Esophagus squamous epithelium (tissue), 4 donors: ENCODE data around the gene ONECUT3.

Source experiments
- CTCF ChIP-seq, 6 experiments: fragments of 450-650 bp in 4 of 6; fragments of 200-600 bp in 2 of 6; sonication (generic) in 2 of 6; IDR thresholded peaks; one replicate each; pipeline ENCODE4 v1.5.1; 2016 to 2019; ENCODE audit warnings: antibody characterized with exemption in 6 of 6, mild to moderate bottlenecking in 4 of 6, moderate library complexity in 4 of 6
- POLR2A ChIP-seq, 4 donors: fragments of 450-650 bp; IDR thresholded peaks; one replicate each; pipeline ENCODE4 v1.6.1; 2017; ENCODE audit warnings: antibody characterized with exemption in 4 of 4, mild to moderate bottlenecking in 4 of 4, moderate library complexity in 3 of 4

DNA sequence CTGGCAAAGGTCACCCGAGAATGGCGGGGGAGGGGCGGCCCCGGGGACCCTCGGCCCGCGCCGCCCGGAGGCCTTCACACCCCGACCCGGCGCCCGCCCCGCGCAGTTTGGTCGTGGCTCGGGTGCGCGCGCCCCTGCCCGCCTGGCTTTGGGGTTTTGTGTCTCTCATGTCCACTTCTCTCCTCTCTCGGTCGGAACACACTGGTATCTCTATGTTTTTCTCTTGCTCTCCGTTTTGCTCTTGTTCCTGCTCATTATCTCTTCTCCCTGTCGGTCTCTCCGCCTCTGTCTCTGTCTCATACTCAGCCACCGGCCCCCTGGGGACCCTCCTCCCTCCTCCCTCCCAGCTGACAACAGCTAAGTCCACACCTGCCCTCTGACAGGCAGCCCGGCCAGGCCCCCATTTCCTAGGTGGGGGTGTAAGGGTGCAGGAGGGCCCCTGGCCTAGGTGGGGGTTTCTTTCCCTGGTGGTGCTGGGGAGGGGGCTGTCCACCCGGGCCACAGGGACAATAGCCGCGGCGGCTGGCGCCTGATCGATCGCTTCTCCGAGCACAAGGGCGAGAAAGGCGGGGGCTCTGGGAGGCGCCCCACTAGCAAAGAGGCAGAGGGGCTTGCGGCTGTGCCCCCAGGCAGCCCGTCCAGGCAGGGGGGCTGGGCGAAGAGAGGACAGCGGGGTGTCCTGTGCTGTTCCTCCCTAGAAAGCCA lies 2.3 kb downstream of the ONECUT3 start:
- TF ChIP-seq CTCF (IDR thresholded peaks at IDR 0.05) (no peak), POLR2A (IDR thresholded peaks at IDR 0.05) (no peak)
